WTC11 (cell line): Measurements from ENCODE around the gene URAD.

Experiments used
- CTCF ChIP-seq: fragments of 200-600 bp; IDR thresholded peaks from 2 replicates; pipeline ENCODE4 v1.8.0; 2022; ENCODE audit warnings: antibody characterized with exemption
- GABPB1 ChIP-seq: sonication (generic); formaldehyde crosslinking; IDR thresholded peaks from 2 replicates; pipeline ENCODE4 v1.8.1; 2023; ENCODE audit warnings: mild to moderate bottlenecking, missing genetic modification reagents
- GTF2I ChIP-seq: fragments of 250-450 bp; sonication (Bioruptor Pico); conservative IDR thresholded peaks from 2 replicates; pipeline ENCODE4 v1.4.0; 2021; ENCODE audit warnings: mild to moderate bottlenecking
- MLX ChIP-seq: sonication (generic); formaldehyde crosslinking; IDR thresholded peaks from 2 replicates; pipeline ENCODE4 v1.8.1; 2023; ENCODE audit warnings: mild to moderate bottlenecking, missing genetic modification reagents, moderate library complexity
- NR3C1 ChIP-seq: sonication (generic); formaldehyde crosslinking; conservative IDR thresholded peaks from 2 replicates; pipeline ENCODE4 v1.8.1; 2023; ENCODE audit warnings: low read depth, mild to moderate bottlenecking, missing genetic modification reagents
- PRDM15 ChIP-seq: sonication (generic); formaldehyde crosslinking; IDR thresholded peaks from 2 replicates; pipeline ENCODE4 v1.8.0; 2022; ENCODE audit warnings: missing genetic modification reagents
- ZNF121 ChIP-seq: sonication (generic); formaldehyde crosslinking; IDR thresholded peaks from 2 replicates; pipeline ENCODE4 v1.8.0; 2023; ENCODE audit warnings: missing genetic modification reagents
- ZNF138 ChIP-seq: sonication (generic); formaldehyde crosslinking; conservative IDR thresholded peaks from 2 replicates; pipeline ENCODE4 v1.8.1; 2022; ENCODE audit warnings: mild to moderate bottlenecking, moderate library complexity, missing genetic modification reagents
- TF ChIP-seq, protein P1 (sequence below): sonication (generic); formaldehyde crosslinking; IDR thresholded peaks from 2 replicates; pipeline ENCODE4 v1.8.1; 2023; ENCODE audit warnings: mild to moderate bottlenecking, missing genetic modification reagents, borderline replicate concordance
- TF ChIP-seq, protein P2 (sequence below): sonication (generic); formaldehyde crosslinking; IDR thresholded peaks from 2 replicates; pipeline ENCODE4 v1.8.1; 2022; ENCODE audit warnings: mild to moderate bottlenecking, missing genetic modification reagents, moderate library complexity, borderline replicate concordance
- TF ChIP-seq, protein P3 (sequence below): sonication (generic); formaldehyde crosslinking; conservative IDR thresholded peaks from 2 replicates; pipeline ENCODE4 v1.8.1; 2022; ENCODE audit warnings: mild to moderate bottlenecking, missing genetic modification reagents
- TF ChIP-seq, protein P4 (sequence below): sonication (generic); formaldehyde crosslinking; IDR thresholded peaks from 2 replicates; pipeline ENCODE4 v1.8.0; 2022; ENCODE audit warnings: mild to moderate bottlenecking, missing genetic modification reagents

DNA sequence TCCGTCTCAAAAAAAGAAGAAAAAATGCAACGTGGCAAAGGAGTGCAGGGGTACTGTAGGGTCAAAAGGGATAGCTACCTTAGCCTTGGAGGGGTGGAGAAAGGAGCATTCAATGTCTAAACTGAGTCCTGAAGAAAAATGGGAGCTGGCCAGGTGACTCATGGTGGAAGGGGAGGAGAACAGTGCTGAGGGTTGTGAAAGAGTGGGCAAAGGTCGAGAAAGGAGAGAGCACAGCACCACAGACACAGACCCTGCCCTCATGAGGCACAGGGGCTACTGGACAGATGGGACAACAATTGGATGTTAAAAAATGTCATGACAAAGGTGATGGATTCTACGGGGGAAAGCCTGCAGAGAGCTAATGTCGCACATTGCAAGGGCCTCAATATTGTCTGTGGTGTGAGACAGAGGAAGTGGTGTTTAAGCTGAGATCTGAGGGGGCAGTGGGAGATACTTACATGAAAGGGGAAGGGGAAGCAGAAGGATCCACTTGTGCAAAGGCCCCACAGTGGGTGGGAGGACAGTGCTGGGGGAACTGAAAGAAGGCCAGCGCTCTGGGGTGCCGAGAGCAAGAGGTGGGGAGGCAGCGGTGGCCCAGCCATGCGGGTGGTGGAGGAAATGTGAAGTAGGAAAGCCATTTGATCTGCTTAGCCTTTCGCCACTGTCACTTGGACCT, 42.9 kb upstream of the URAD start:
- TF ChIP-seq CTCF: no peak
- TF ChIP-seq, protein P1, sequence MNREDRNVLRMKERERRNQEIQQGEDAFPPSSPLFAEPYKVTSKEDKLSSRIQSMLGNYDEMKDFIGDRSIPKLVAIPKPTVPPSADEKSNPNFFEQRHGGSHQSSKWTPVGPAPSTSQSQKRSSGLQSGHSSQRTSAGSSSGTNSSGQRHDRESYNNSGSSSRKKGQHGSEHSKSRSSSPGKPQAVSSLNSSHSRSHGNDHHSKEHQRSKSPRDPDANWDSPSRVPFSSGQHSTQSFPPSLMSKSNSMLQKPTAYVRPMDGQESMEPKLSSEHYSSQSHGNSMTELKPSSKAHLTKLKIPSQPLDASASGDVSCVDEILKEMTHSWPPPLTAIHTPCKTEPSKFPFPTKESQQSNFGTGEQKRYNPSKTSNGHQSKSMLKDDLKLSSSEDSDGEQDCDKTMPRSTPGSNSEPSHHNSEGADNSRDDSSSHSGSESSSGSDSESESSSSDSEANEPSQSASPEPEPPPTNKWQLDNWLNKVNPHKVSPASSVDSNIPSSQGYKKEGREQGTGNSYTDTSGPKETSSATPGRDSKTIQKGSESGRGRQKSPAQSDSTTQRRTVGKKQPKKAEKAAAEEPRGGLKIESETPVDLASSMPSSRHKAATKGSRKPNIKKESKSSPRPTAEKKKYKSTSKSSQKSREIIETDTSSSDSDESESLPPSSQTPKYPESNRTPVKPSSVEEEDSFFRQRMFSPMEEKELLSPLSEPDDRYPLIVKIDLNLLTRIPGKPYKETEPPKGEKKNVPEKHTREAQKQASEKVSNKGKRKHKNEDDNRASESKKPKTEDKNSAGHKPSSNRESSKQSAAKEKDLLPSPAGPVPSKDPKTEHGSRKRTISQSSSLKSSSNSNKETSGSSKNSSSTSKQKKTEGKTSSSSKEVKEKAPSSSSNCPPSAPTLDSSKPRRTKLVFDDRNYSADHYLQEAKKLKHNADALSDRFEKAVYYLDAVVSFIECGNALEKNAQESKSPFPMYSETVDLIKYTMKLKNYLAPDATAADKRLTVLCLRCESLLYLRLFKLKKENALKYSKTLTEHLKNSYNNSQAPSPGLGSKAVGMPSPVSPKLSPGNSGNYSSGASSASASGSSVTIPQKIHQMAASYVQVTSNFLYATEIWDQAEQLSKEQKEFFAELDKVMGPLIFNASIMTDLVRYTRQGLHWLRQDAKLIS (CRISPR knock-in tag): no peak
- TF ChIP-seq, protein P2, sequence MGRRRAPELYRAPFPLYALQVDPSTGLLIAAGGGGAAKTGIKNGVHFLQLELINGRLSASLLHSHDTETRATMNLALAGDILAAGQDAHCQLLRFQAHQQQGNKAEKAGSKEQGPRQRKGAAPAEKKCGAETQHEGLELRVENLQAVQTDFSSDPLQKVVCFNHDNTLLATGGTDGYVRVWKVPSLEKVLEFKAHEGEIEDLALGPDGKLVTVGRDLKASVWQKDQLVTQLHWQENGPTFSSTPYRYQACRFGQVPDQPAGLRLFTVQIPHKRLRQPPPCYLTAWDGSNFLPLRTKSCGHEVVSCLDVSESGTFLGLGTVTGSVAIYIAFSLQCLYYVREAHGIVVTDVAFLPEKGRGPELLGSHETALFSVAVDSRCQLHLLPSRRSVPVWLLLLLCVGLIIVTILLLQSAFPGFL (CRISPR knock-in tag): no peak
- TF ChIP-seq, protein P3, sequence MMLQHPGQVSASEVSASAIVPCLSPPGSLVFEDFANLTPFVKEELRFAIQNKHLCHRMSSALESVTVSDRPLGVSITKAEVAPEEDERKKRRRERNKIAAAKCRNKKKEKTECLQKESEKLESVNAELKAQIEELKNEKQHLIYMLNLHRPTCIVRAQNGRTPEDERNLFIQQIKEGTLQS: no peak
- TF ChIP-seq MLX (CRISPR knock-in tag): no peak
- no peak for TF ChIP-seq ZNF121 (CRISPR knock-in tag)
- TF ChIP-seq GTF2I (CRISPR knock-in tag): no peak
- TF ChIP-seq ZNF138 (CRISPR knock-in tag): no peak
- TF ChIP-seq GABPB1 (CRISPR knock-in tag): no peak
- no peak for TF ChIP-seq PRDM15 (CRISPR knock-in tag)
- no peak for TF ChIP-seq NR3C1
- TF ChIP-seq, protein P4, sequence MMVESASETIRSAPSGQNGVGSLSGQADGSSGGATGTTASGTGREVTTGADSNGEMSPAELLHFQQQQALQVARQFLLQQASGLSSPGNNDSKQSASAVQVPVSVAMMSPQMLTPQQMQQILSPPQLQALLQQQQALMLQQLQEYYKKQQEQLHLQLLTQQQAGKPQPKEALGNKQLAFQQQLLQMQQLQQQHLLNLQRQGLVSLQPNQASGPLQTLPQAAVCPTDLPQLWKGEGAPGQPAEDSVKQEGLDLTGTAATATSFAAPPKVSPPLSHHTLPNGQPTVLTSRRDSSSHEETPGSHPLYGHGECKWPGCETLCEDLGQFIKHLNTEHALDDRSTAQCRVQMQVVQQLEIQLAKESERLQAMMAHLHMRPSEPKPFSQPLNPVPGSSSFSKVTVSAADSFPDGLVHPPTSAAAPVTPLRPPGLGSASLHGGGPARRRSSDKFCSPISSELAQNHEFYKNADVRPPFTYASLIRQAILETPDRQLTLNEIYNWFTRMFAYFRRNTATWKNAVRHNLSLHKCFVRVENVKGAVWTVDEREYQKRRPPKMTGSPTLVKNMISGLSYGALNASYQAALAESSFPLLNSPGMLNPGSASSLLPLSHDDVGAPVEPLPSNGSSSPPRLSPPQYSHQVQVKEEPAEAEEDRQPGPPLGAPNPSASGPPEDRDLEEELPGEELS (CRISPR knock-in tag): no peak
